ENCODE results near the gene CCNJL. TPM values are rescaled to one million over a fixed set of nuclear protein-coding genes. Genes with fewer than 3 reads are reported as not detected.

CCNJL gene
- total RNA-seq, 1 experiment from 2014 or later = 7.6 TPM

GRCh38 chr5:160242145-160242544, 70.2 kb downstream of the CCNJL start:
- no peak for TF ChIP-seq CTCF (conservative IDR thresholded peaks at IDR 0.05; ENCODE audit: low read depth, low read length)
- TF ChIP-seq EZH2 (IDR thresholded peaks at IDR 0.05; ENCODE audit: borderline replicate concordance, low read depth, low read length, poor library complexity, severe bottlenecking) = no peak
- no peak overlapping the region for H3K27ac ChIP-seq (ENCODE audit: low read depth, low read length, poor library complexity, severe bottlenecking)
- no peaks in the 10 kb centered on the region for H3K27me3 ChIP-seq (replicated peaks; ENCODE audit: insufficient read depth, low read depth, low read length, poor library complexity)
- BruUV-seq (replicated peaks) = no TSS peak
- intact Hi-C loops (cut with micrococcal nuclease; ENCODE audit: unreplicated experiment) = loop anchor here (2.0 kb wide), 1 partner anchor 103 kb away; no protein-coding TSS in a partner anchor
- POLR2A ChIA-PET (ENCODE audit: low non-redundant PET) = no interaction called here
- no peaks in the 10 kb centered on the region for H3K9me3 ChIP-seq (ENCODE audit: low read depth, low read length, poor library complexity, severe bottlenecking)
- H3K36me3 ChIP-seq (ENCODE audit: insufficient read depth, low read length, poor library complexity, severe bottlenecking) = no peaks in the 10 kb centered on the region
- H3K4me1 ChIP-seq (ENCODE audit: insufficient read depth, low read length, poor library complexity, severe bottlenecking) = no peaks in the 10 kb centered on the region
- no peak overlapping the region for H3K4me3 ChIP-seq (ENCODE audit: low read depth, low read length, poor library complexity, severe bottlenecking)
- DNase-seq (ENCODE audit: low spot score) = no peak
- CTCF ChIA-PET = no interaction called here

DNA sequence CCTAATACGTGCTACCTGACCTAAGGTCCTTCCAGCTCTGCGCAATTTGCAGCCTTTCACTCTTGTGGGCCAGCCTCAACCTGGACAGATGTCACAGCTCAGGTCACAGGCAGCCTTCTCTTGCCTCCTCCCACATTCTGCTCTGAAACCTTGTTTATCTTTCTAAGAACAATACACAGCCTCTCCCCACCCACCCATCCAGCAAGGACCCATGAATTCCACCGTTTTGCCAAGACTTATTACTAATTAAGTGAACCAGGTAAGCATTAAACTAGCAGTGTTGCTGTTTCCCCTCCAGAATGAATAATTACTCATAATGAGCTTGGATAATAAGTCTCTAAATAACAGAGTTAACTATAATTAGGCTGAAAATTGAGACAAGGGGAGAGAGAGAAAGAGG, 72.0 kb downstream of the CCNJL start:
- Histone ChIP-seq H3K27me3 (replicated peaks; ENCODE audit: insufficient read depth, low read depth, low read length, poor library complexity) (no peaks in the 10 kb centered on the region), H3K27ac (ENCODE audit: low read depth, low read length, poor library complexity, severe bottlenecking) (no peak overlapping the region), H3K4me1 (ENCODE audit: insufficient read depth, low read length, poor library complexity, severe bottlenecking) (no peaks in the 10 kb centered on the region), H3K36me3 (ENCODE audit: insufficient read depth, low read length, poor library complexity, severe bottlenecking) (no peaks in the 10 kb centered on the region), H3K4me3 (ENCODE audit: low read depth, low read length, poor library complexity, severe bottlenecking) (no peak overlapping the region), H3K9me3 (ENCODE audit: low read depth, low read length, poor library complexity, severe bottlenecking) (no peaks in the 10 kb centered on the region)
- TF ChIP-seq EZH2 (IDR thresholded peaks at IDR 0.05; ENCODE audit: borderline replicate concordance, low read depth, low read length, poor library complexity, severe bottlenecking) (no peak), CTCF (conservative IDR thresholded peaks at IDR 0.05; ENCODE audit: low read depth, low read length) (no peak)
- no TSS peak for BruUV-seq (replicated peaks)
- CTCF ChIA-PET = no interaction called here
- POLR2A ChIA-PET (ENCODE audit: low non-redundant PET) = interaction anchor here (0.7 kb wide), 1 partner anchor 11 kb away, joined by 3 read pairs; the partner anchor contains the start of gene FABP6
- intact Hi-C loops (cut with micrococcal nuclease; ENCODE audit: unreplicated experiment) = no loop called here
- DNase-seq (ENCODE audit: low spot score) = no peak

DNA sequence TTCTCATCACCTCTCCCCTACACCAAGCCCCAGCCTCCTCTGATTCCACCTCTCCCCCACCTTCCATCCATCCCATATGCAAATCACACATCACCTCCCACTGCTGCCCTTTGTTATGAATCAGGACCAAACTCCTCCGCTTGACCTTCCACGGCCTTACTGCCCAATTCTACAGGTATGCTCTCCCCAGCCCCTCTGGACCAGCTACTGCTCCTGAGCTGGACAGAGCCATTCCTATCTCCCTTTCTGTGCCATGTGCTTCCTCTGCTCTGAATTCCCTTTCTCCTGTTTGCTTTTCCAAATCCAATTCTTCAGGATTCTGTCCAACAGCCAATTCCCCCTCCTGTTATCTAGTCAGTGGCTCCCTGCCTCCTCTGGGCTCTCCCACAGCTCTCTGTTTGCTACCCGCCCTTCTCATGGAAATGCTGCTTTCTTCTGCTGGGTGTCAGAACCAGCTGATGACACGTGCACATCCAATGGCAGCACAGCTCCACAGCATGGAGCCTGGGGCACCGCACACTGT, 74.7 kb downstream of the CCNJL start:
- BruUV-seq (replicated peaks) = no TSS peak
- no peaks in the 10 kb centered on the region for H3K4me1 ChIP-seq (ENCODE audit: insufficient read depth, low read length, poor library complexity, severe bottlenecking)
- H3K4me3 ChIP-seq (ENCODE audit: low read depth, low read length, poor library complexity, severe bottlenecking) = no peak overlapping the region
- no peak for TF ChIP-seq CTCF (conservative IDR thresholded peaks at IDR 0.05; ENCODE audit: low read depth, low read length)
- TF ChIP-seq EZH2 (IDR thresholded peaks at IDR 0.05; ENCODE audit: borderline replicate concordance, low read depth, low read length, poor library complexity, severe bottlenecking) = no peak
- H3K27ac ChIP-seq (ENCODE audit: low read depth, low read length, poor library complexity, severe bottlenecking) = no peak overlapping the region
- no peaks in the 10 kb centered on the region for H3K27me3 ChIP-seq (replicated peaks; ENCODE audit: insufficient read depth, low read depth, low read length, poor library complexity)
- POLR2A ChIA-PET (ENCODE audit: low non-redundant PET) = no interaction called here
- no peaks in the 10 kb centered on the region for H3K36me3 ChIP-seq (ENCODE audit: insufficient read depth, low read length, poor library complexity, severe bottlenecking)
- intact Hi-C loops (cut with micrococcal nuclease; ENCODE audit: unreplicated experiment) = no loop called here
- CTCF ChIA-PET = no interaction called here
- no peaks in the 10 kb centered on the region for H3K9me3 ChIP-seq (ENCODE audit: low read depth, low read length, poor library complexity, severe bottlenecking)
- DNase-seq (ENCODE audit: low spot score) = no peak
